Spleen (tissue), 11 donors: ENCODE measurements around the gene RNF123. TPM values are rescaled to one million over a fixed set of nuclear protein-coding genes. Genes with fewer than 3 reads are reported as not detected.

Source experiments
- DNase-seq: peaks from one replicate; pipeline ENCODE4 v3.0.0-alpha.2; 2020
- H3K27ac ChIP-seq, 8 donors: fragments of 200-600 bp; sonication (generic) in 7 of 8; 1 replicate in 4 of 8; 2 replicates in 4 of 8; pipeline versions ENCODE4 v1.5.0 to v1.8.0; 2016 to 2021; ENCODE audit warnings: inconsistent platforms in 4 of 8, mild to moderate bottlenecking in 4 of 8, moderate library complexity in 1 of 8
- H3K27me3 ChIP-seq, 7 donors: fragments of 200-600 bp; sonication (generic) in 6 of 7; replicated peaks in 1 of 7; 1 replicate in 4 of 7; 2 replicates in 3 of 7; pipeline versions ENCODE4 v1.5.0 to v1.8.0; 2016 to 2021; ENCODE audit warnings: inconsistent platforms in 3 of 7, mild to moderate bottlenecking in 1 of 7
- H3K36me3 ChIP-seq, 6 donors: fragments of 200-600 bp; sonication (generic) in 5 of 6; 1 replicate in 4 of 6; 2 replicates in 2 of 6; pipeline versions ENCODE4 v1.5.0 to v1.8.0; 2016 to 2021; ENCODE audit warnings: inconsistent platforms in 2 of 6
- H3K4me1 ChIP-seq, 6 donors: fragments of 200-600 bp; sonication (generic) in 5 of 6; 1 replicate in 3 of 6; 2 replicates in 3 of 6; pipeline versions ENCODE4 v1.5.0 to v1.8.0; 2016 to 2021; ENCODE audit warnings: inconsistent platforms in 3 of 6
- H3K4me3 ChIP-seq, 8 donors: fragments of 200-600 bp; sonication (generic) in 7 of 8; 1 replicate in 4 of 8; 2 replicates in 4 of 8; pipeline versions ENCODE4 v1.5.0 to v1.8.0; 2016 to 2021; ENCODE audit warnings: inconsistent platforms in 4 of 8, mild to moderate bottlenecking in 4 of 8, moderate library complexity in 2 of 8
- H3K9me3 ChIP-seq, 8 donors: fragments of 200-600 bp; sonication (generic) in 7 of 8; 1 replicate in 4 of 8; 2 replicates in 4 of 8; pipeline versions ENCODE4 v1.5.0 to v1.8.0; 2016 to 2021; ENCODE audit warnings: inconsistent platforms in 4 of 8
- CTCF ChIP-seq, 11 experiments: fragments of 200-600 bp in 7 of 11; fragments of 450-650 bp in 4 of 11; sonication (generic) in 4 of 11; IDR thresholded peaks in 8 of 11; conservative IDR thresholded peaks in 3 of 11; 1 replicate in 7 of 11; 2 replicates in 4 of 11; pipeline versions ENCODE4 v1.4.0 to v1.8.0; 2016 to 2021; ENCODE audit warnings: antibody characterized with exemption in 11 of 11, inconsistent platforms in 4 of 11, mild to moderate bottlenecking in 1 of 11
- POLR2A ChIP-seq, 3 donors: fragments of 450-650 bp; IDR thresholded peaks; one replicate each; pipeline ENCODE4 v1.5.1; 2017; ENCODE audit warnings: antibody characterized with exemption in 3 of 3, mild to moderate bottlenecking in 1 of 3
- POLR2AphosphoS5 ChIP-seq, 3 donors: sonication (generic); formaldehyde crosslinking; IDR thresholded peaks; one replicate each; pipeline ENCODE4 v1.5.1; 2017; ENCODE audit warnings: antibody characterized with exemption in 3 of 3
- WGBS, 5 donors: extraction: QIAGEN DNeasy Blood & Tissue Kit in 3 of 5; methylation state at CpG; one replicate each; pipeline versions ENCODE4 v1.1.5 to v1.1.7; 2013 to 2018; 5-methylcytosine and 5-hydroxymethylcytosine counted together
- intact Hi-C: fragments of 100-400 bp; cut with DNase I; formaldehyde crosslinking; loops from one replicate; pipeline ENCODE4 v1.15.0; 2023; ENCODE audit warnings: low total_unique reads
- polyA plus RNA-seq, 3 donors: library from polyadenylated mRNA; stranded (reverse); fragments of 200-250 nt; gene quantifications; one replicate each; pipeline ENCODE4 v1.2.1, GENCODE V29; 2013
- total RNA-seq, 7 donors: library from RNA; depleted of rRNA in 3 of 7; stranded (reverse); fragments of >200 nt in 3 of 7; fragmentation: NEBNext Ultra II Directional in 4 of 7; extraction: Animal tissue kit (Norgen Biotek cat#: 25700) in 4 of 7; gene quantifications; one replicate each; pipeline versions ENCODE4 v1.1.0 to v1.2.1, GENCODE V29; 2016 to 2021
- donor health status: healthy with polysubstance abuse.
- donor health status: DM: no; HTN: no; CAD: no; lungs with moderate emphysema.
- donor health status: DM: no; HTN: no; CAD: no.
- donor health status: Bipolar disorder and iron deficiency.
- donor health status: healthy.
- donor health status: DM: no; HTN: no; CAD: no.
- donor health status: DM: yes; HTN: yes; CAD: no.

The RNF123 gene
- total and polyA plus RNA-seq, 10 donors, result 11.6 to 57.5 (median 37.9) TPM

GRCh38 chr3:49714728-49715550 is 25.6 kb downstream of the RNF123 start:
- no peak for DNase-seq
- 84 to 92% (median 87%) methylated on average over 8 to 13 of the region's 13 CpGs for WGBS, 5 donors
- H3K36me3 ChIP-seq, result peaks cover 0 to 72% (median 16%) of the 10 kb centered on the region in 6 donors
- no peaks in the 10 kb centered on the region for H3K9me3 ChIP-seq
- H3K27ac ChIP-seq, result no peak overlapping the region
- TF ChIP-seq POLR2A (IDR thresholded peaks at IDR 0.05), result no peak
- no peak for TF ChIP-seq CTCF (IDR thresholded peaks at IDR 0.05 in 8 of 11, conservative IDR thresholded peaks at IDR 0.05 in 3 of 11)
- no peak for TF ChIP-seq POLR2AphosphoS5 (IDR thresholded peaks at IDR 0.05)
- no peaks in the 10 kb centered on the region for H3K27me3 ChIP-seq
- peaks cover 9 to 34% (median 17%) of the 10 kb centered on the region in 6 donors for H3K4me1 ChIP-seq
- intact Hi-C loops, result no loop called here
- no peak overlapping the region for H3K4me3 ChIP-seq

GRCh38 chr3:49715611-49716121 is 26.3 kb downstream of the RNF123 start:
- no peak overlapping the region for H3K27ac ChIP-seq
- H3K27me3 ChIP-seq, result no peaks in the 10 kb centered on the region
- H3K4me3 ChIP-seq, result no peak overlapping the region
- peaks cover 9 to 42% (median 22%) of the 10 kb centered on the region in 6 donors for H3K4me1 ChIP-seq
- no peaks in the 10 kb centered on the region for H3K9me3 ChIP-seq
- peaks cover 0 to 77% (median 16%) of the 10 kb centered on the region in 6 donors for H3K36me3 ChIP-seq
- WGBS, 5 donors, result 82 to 97% (median 93%) methylated on average over 5 to 13 of the region's 13 CpGs
- DNase-seq, result no peak
- TF ChIP-seq POLR2AphosphoS5 (IDR thresholded peaks at IDR 0.05) (peak in 1 of 3 donors; percentile 17), CTCF (IDR thresholded peaks at IDR 0.05 in 8 of 11, conservative IDR thresholded peaks at IDR 0.05 in 3 of 11) (no peak), POLR2A (IDR thresholded peaks at IDR 0.05) (no peak)
- intact Hi-C loops, result no loop called here

GRCh38 chr3:49716169-49716568 is 26.8 kb downstream of the RNF123 start:
- no peak for TF ChIP-seq CTCF (IDR thresholded peaks at IDR 0.05 in 8 of 11, conservative IDR thresholded peaks at IDR 0.05 in 3 of 11)
- peak in 1 of 3 donors; percentile 20 for TF ChIP-seq POLR2AphosphoS5 (IDR thresholded peaks at IDR 0.05)
- no peak for DNase-seq
- Histone ChIP-seq H3K27me3 (no peaks in the 10 kb centered on the region), H3K9me3 (no peaks in the 10 kb centered on the region), H3K27ac (no peak overlapping the region), H3K4me1 (peaks cover 9 to 47% (median 22%) of the 10 kb centered on the region in 6 donors), H3K4me3 (no peak overlapping the region), H3K36me3 (peaks cover 0 to 78% (median 19%) of the 10 kb centered on the region in 6 donors)
- intact Hi-C loops, result no loop called here
- 93 to 95% (median 94%) methylated on average over 7 of the region's 7 CpGs for WGBS, 5 donors

GRCh38 chr3:49716691-49717210 is 27.4 kb downstream of the RNF123 start:
- DNase-seq, result no peak
- intact Hi-C loops, result no loop called here

More at GRCh38 chr3:49716691-49717210, 27.4 kb downstream of the RNF123 start:
- Histone ChIP-seq H3K27ac (no peak overlapping the region), H3K4me1 (peaks cover 9 to 53% (median 22%) of the 10 kb centered on the region in 6 donors), H3K9me3 (no peaks in the 10 kb centered on the region), H3K36me3 (peaks cover 0 to 78% (median 23%) of the 10 kb centered on the region in 6 donors), H3K27me3 (no peaks in the 10 kb centered on the region), H3K4me3 (no peak overlapping the region)
- WGBS, 5 donors, result 93 to 98% (median 95%) methylated on average over 12 to 16 of the region's 16 CpGs
- peak in 1 of 3 donors; percentile 2 for TF ChIP-seq POLR2AphosphoS5 (IDR thresholded peaks at IDR 0.05)
- TF ChIP-seq POLR2A (IDR thresholded peaks at IDR 0.05), result no peak
- no peak for TF ChIP-seq CTCF (IDR thresholded peaks at IDR 0.05 in 8 of 11, conservative IDR thresholded peaks at IDR 0.05 in 3 of 11)
